Right lobe of liver (tissue), 4 donors: ENCODE measurements around the gene ING3.

Experiments used
- CTCF ChIP-seq, 4 donors: fragments of 200-600 bp in 3 of 4; fragments of 450-650 bp in 1 of 4; IDR thresholded peaks; one replicate each; pipeline versions ENCODE4 v1.5.1 to v1.8.0; 2016 to 2022; ENCODE audit warnings: antibody characterized with exemption in 4 of 4, mild to moderate bottlenecking in 2 of 4
- POLR2A ChIP-seq: fragments of 450-650 bp; IDR thresholded peaks from one replicate; pipeline ENCODE4 v1.6.1; 2017; ENCODE audit warnings: antibody characterized with exemption, mild to moderate bottlenecking
- donor health status: DM: no; HTN: no; CAD: no.
- donor health status: DM: no; HTN: no; CAD: no.
- donor health status: DM: no; HTN: yes; CAD: no.

GRCh38 chr7:120919466-120919865 lies 31.1 kb upstream of the ING3 start:
- TF ChIP-seq CTCF (IDR thresholded peaks at IDR 0.05) (no peak), POLR2A (no peak)
